Gastrocnemius medialis (tissue), 4 donors: ENCODE measurements around the gene CITED4.

Experiments
- CTCF ChIP-seq, 5 experiments: fragments of 450-650 bp in 3 of 5; fragments of 200-600 bp in 2 of 5; sonication (generic) in 2 of 5; IDR thresholded peaks in 4 of 5; conservative IDR thresholded peaks in 1 of 5; 1 replicate in 4 of 5; 2 replicates in 1 of 5; pipeline ENCODE4 v1.5.1; 2016 to 2019; ENCODE audit warnings: antibody characterized with exemption in 5 of 5, mild to moderate bottlenecking in 3 of 5, moderate library complexity in 3 of 5
- POLR2A ChIP-seq, 2 donors: fragments of 450-650 bp; IDR thresholded peaks; one replicate each; pipeline ENCODE4 v1.6.1; 2017; ENCODE audit warnings: antibody characterized with exemption in 2 of 2, mild to moderate bottlenecking in 2 of 2, moderate library complexity in 2 of 2

GRCh38 chr1:40872276-40872675 lies 10.1 kb upstream of the CITED4 start:
- TF ChIP-seq CTCF (IDR thresholded peaks at IDR 0.05 in 4 of 5, conservative IDR thresholded peaks at IDR 0.05 in 1 of 5): no peak
- no peak for TF ChIP-seq POLR2A (IDR thresholded peaks at IDR 0.05)
